Keratinocyte (primary cell): ENCODE measurements around the gene SSUH2.

Experiments used
- EZH2 ChIP-seq: IDR thresholded peaks from one replicate; pipeline ENCODE4 v1.6.1; 2012; ENCODE audit warnings: inconsistent platforms, mild to moderate bottlenecking, low read length, moderate library complexity
- TF ChIP-seq, protein P1 (sequence below), 3 experiments: IDR thresholded peaks in 1 of 3; conservative IDR thresholded peaks in 1 of 3; optimal IDR thresholded peaks in 1 of 3; 2 replicates in 2 of 3; 3 replicates in 1 of 3; pipeline versions ENCODE3 to v1.5.1; 2011; ENCODE audit warnings: low read length in 3 of 3, mild to moderate bottlenecking in 3 of 3, moderate library complexity in 2 of 3, control low read depth in 1 of 3, inconsistent platforms in 1 of 3; ENCODE audit not compliant: insufficient read depth in 2 of 3; ENCODE audit errors: extremely low read depth in 1 of 3

DNA sequence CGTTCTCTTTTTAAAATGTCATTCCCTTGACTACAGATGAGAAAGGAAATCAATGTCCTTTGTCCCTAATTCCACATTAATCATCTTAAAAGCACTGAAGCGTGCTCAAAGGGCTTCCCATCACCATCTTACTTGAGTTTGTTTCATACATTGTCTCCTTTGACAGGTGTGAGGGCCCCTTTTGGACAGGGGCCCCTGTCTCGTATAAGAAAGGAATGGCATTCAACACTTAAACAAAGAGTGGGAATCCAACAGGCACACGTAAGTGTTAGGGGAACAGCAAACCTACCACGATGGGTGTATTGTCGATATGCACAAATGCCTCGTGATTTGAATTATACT lies 5.0 kb downstream of the SSUH2 start:
- TF ChIP-seq, protein P1, sequence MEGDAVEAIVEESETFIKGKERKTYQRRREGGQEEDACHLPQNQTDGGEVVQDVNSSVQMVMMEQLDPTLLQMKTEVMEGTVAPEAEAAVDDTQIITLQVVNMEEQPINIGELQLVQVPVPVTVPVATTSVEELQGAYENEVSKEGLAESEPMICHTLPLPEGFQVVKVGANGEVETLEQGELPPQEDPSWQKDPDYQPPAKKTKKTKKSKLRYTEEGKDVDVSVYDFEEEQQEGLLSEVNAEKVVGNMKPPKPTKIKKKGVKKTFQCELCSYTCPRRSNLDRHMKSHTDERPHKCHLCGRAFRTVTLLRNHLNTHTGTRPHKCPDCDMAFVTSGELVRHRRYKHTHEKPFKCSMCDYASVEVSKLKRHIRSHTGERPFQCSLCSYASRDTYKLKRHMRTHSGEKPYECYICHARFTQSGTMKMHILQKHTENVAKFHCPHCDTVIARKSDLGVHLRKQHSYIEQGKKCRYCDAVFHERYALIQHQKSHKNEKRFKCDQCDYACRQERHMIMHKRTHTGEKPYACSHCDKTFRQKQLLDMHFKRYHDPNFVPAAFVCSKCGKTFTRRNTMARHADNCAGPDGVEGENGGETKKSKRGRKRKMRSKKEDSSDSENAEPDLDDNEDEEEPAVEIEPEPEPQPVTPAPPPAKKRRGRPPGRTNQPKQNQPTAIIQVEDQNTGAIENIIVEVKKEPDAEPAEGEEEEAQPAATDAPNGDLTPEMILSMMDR (optimal IDR thresholded peaks at IDR 0.05 in 1 of 3, IDR thresholded peaks at IDR 0.05 in 1 of 3, conservative IDR thresholded peaks at IDR 0.05 in 1 of 3; ENCODE audit: extremely low read depth in 1 of 3, insufficient read depth in 2 of 3, low read length in 3 of 3), result no peak
- TF ChIP-seq EZH2, result no peak
